HG03066 (cell line): ENCODE measurements around the gene RGS7.
"Not testable (repeated sequence)": the region's sequence is repeated elsewhere in the genome, so short reads cannot be mapped to it uniquely, and the experiment has no call there.

Source experiments
- ATAC-seq: cut with Tn5 transposase; IDR thresholded peaks from one replicate; pipeline ENCODE4 v1.9.1; 2021; ENCODE audit warnings: low read depth; ENCODE audit not compliant: unreplicated experiment

RGS7 gene

DNA sequence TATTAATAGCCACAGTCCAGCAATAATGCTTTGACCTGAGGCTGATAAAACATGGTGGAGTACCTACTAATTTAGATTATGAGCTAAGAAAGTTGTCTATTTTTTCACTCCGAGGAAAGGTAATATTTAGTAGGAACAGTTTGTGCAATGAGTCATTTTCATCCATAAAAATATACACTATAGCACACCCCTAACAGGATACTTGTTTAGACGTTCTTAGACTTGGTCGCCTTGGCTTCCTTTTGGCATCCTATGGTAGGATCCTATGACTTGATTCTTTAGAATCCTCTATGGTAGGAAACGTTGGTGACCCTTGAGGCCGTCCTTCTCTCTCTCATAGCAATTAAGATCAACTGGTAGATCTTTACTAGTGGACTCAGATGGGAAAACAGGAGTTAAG, 81.8 kb downstream of the RGS7 start:
- no peak for ATAC-seq

- ATAC-seq, result no peak
These were observed 82.3 kb downstream of the RGS7 start for GRCh38 chr1:241274693-241275092.

DNA sequence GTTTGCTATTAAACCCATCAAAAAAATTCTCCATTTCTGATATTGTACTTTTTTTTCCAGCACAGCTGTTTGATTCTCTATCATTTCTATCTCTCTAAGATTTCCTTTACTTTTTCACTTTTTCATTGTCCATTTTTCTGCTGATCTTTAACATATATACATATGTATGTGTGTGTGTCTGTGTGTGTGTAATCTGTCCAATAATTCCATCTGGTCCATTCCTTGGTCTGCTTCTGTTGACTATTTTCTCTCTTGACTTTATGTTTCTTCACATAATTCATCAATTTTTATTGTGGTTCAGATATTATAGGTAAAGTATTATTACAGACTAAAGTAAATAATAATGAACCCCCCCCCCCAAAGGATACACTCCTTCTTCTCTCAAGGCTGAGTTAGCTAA, 84.2 kb downstream of the RGS7 start:
- ATAC-seq, result no peak

GRCh38 chr1:241271427-241271826, 85.6 kb downstream of the RGS7 start:
- no peak for ATAC-seq

DNA sequence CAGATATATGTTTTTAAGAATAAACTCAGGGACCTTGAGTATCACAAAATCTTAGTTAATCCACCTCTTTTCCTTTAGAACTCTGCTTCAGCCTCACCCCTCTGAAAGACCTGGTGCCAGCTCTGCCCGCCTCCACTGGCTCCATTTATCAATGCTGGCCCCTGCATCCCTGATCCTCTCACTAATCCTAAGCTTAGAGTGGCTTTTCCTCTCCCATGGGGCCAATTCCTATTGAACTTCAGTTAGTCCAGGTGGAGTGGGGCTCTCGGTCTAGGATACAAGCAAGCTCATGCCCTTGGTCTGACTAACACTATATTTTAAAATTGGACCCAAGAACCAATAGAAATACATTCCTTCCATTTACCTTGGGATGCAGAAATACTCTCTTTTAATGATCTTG, 87.0 kb downstream of the RGS7 start:
- no peak for ATAC-seq

DNA sequence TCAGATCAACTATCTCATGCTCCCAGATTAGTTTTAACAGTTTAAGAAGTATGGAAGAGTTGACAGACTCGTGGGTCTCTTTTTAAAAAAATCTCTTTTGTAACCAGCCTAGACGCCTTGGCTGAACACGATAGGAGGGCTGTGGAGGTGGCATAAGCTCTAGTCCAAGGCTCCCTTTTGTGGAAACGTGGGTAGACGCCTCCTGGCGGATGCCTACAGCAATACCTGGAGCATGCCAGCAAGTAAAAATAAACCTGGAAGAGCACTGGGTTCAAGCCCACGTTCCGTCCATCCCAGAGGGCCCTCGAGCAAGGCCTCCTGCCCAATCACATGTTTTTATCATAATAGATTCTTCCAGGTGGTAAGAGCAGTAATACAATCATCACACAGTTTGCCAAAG, 87.9 kb downstream of the RGS7 start:
- no peak for ATAC-seq

GRCh38 chr1:241266121-241266520, 90.9 kb downstream of the RGS7 start:
- no peak for ATAC-seq

DNA sequence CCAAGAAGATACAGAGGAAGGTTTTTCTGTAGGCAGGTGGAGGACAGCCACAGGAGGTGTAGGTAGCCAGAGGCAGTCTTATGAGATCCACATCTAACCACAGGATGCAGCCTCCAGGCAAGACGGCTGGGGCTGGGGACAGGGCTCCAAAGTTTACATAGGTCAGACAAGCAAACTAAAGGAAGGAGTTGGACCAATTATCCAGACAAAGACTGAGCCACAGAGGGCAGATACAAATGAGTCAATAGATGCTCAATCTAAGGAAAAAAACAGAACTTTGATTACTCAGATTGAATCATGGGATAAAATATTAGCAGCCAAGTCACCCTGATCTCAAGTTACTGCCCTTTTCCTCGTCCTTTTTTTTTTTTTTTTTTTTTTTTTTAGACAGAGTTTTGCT, 91.6 kb downstream of the RGS7 start:
- ATAC-seq, result no peak

DNA sequence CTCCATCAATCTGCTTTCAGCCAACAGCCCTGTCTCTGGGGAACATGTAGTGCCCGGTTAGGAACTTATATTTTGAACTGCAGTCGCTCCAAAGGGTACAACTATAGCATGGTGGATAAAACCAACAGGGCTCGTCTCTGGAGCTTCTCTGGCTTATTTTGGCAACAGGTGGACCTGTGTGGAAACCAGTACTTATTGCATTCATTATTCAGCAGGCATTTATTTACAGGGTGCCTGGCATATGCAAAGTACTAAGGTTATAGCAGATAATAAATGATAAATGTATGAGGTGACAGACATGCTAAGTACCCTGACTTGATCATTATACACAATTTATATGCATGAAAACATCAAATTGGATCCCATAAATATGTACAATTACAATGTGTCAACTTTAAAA, 93.7 kb downstream of the RGS7 start:
- no peak for ATAC-seq

GRCh38 chr1:241253471-241253870, 103.5 kb downstream of the RGS7 start:
- ATAC-seq, result no peak

DNA sequence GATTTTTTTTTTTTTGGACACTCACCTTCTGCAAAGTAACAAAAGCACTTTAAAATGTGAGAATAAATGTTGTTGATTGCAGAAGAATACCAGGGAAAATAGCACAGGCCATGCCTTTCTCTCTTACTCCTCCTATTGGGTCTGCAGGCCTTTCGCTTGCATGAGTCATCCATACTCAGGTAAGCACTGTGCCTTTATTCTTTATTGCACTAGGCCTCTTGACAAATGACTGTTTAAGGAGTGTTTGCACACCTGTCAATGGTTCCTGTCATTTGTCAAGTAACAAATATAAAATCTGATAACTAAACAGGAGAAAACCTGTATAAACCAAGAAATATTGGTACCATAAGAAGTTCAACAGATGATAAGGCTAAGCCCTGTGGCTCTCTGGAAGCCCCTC, 106.5 kb downstream of the RGS7 start:
- ATAC-seq, result no peak

GRCh38 chr1:241240069-241240468, 116.9 kb downstream of the RGS7 start:
- ATAC-seq, result no peak

DNA sequence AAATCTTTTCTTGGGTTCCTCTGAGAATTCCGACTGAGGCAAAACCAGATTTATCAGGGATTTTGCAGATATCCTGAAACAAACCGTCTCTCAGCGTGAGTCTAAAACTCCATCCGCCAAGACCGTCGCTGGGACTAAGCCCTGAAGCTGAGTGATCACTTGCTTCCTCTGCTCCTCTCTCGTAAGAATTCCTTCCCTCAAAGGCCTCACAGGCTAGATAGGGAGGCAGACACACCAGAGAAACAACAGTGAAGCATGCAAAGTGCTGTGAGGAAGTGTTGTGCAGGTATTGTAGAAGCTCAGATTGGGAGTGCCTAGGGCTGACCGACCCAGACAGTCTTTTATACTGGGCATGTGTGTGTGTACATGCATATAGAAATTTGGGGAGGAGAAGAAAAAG, 119.1 kb downstream of the RGS7 start:
- ATAC-seq, result no peak

DNA sequence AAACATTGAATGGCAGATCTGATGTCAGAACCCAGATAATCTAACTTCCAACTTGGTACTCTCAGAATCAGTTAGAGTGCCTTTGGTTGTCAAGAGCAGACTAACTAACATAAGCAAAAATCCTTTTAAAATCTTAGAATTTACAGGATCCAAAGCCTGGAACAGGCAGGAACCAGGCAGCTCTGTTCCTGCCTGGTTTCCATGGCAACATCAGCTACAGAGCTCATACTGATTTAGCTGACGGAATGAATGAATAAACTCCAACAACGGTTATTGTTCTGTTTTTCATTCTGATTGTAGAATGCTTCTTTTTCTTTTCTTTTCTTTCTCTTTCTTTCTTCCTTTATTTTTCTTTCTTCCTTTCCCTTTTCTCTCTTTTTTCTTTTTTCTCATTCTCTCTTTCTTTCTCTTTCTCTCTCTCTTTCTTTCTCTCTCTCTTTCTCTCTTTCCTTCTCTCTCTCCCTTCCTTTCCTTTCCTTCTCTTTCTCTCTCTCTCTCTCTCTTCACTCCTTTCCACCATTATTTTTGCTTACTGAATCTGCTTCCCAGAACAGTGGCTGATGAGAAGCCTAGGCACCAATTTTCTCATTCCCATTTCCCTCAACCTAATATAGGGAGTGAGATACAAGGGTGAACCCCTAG, 121.6 kb downstream of the RGS7 start:
- no peak for ATAC-seq

- no peak for ATAC-seq
These were observed 127.3 kb downstream of the RGS7 start for GRCh38 chr1:241229711-241230110.

GRCh38 chr1:241229216-241229615, 127.8 kb downstream of the RGS7 start:
- ATAC-seq, result no peak

DNA sequence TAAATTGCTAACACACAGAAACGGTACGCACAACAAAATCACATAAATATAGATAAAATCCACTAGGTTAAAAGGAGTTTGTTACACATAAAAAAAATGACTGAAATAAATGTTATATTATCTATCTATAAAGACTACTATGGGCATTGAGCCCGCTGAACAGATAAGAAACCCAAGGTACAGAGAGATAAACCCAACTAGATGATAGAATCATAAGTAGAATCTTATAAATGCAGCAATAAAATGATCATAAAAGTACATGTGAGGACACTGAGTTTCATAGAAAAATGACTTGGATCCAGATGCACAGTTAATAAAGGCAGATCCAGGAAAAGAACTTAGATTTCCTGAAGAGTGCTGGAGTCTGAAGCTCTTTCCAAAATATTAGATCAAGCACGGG, 128.7 kb downstream of the RGS7 start:
- ATAC-seq, result no peak

DNA sequence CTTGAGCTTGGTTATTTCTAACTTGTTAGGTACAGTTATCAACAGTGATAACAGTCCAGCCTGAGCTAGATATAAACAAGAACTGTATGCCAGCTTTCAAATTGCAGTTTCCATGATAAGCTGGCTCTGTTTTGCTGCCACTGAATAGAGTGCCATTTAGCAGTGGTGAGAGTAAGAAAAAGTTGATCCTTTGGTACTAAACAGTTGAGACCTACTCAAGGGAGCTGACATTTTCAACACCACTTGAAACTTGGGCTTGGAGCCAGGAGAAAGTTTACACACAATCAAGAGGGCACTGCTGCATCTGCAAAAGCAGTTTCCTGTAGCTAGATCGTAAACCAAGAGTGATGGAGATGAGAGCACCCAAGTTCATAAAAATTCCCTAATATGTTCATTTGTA, 131.3 kb downstream of the RGS7 start:
- ATAC-seq, result no peak

DNA sequence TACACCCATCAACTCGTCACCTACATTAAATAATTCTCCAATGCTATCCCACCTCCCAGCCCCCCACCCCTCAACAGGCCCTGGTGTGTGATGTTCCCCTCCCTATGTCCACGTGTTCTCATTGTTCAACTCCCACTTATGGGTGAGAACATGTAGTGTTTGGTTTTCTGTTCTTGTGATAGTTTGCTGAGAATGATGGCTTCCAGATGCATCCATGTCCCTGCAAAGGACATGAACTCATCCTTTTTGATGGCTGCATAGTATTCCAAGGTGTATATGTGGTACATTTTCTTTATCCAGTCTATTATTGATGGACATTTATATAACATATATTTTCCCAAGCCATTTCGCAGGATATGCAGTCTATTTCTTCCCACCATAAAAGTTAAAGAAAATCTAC, 132.8 kb downstream of the RGS7 start:
- not testable (repeated sequence) for ATAC-seq

GRCh38 chr1:241222813-241223212, 134.2 kb downstream of the RGS7 start:
- not testable (repeated sequence) for ATAC-seq

- no peak for ATAC-seq
These were observed 135.7 kb downstream of the RGS7 start for GRCh38 chr1:241221319-241221718.

DNA sequence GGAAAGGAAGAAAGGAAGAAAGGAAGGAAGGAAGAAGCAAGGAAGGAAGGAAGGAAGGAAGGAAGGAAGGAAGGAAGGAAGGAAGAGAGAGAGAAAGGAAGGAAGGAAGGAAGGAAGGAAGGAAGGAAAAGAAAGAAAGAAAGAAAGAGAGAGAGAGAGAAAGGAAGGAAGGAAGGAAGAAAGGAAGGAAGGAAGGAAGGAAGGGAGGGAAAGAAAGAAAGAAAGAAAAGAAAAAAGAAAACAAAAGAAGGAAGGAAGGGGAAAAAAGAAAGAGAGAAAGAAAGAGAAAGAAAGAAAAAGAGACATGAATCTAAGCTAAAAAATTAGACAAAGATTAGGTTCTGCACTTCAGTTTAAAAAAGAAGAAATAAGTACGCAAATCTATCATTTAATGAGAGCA, 136.1 kb downstream of the RGS7 start:
- ATAC-seq, result not testable (repeated sequence)

- ATAC-seq, result no peak
These were observed 137.6 kb downstream of the RGS7 start for GRCh38 chr1:241219449-241219848.
